K562 (cell line): ENCODE results near the gene PRR15L. TPM values are rescaled to one million over a fixed set of nuclear protein-coding genes. Genes with fewer than 3 reads are reported as not detected.

Experiments used
- BHLHE40 ChIP-seq: IDR thresholded peaks from 2 replicates; pipeline ENCODE4 v1.6.1; 2011; ENCODE audit warnings: low read length, improper control_type of control experiment
- DACH1 ChIP-seq: fragments of 450-650 bp; IDR thresholded peaks from 2 replicates; pipeline ENCODE4 v1.6.1; 2018; ENCODE audit not compliant: partially characterized antibody
- POLR2H ChIP-seq: IDR thresholded peaks from 2 replicates; pipeline ENCODE4 v1.6.1; 2016; ENCODE audit warnings: missing genetic modification characterization, low read depth, mild to moderate bottlenecking, control low read depth, missing compliant biosample characterization, moderate library complexity
- RBM14 ChIP-seq: fragments of 200-400 bp; formaldehyde crosslinking; IDR thresholded peaks from 2 replicates; pipeline ENCODE4 v1.6.1; 2018; ENCODE audit warnings: low read depth, mild to moderate bottlenecking, low read length, moderate library complexity, borderline replicate concordance; ENCODE audit not compliant: insufficient read depth
- TGIF2 ChIP-seq: sonication (generic); formaldehyde crosslinking; IDR thresholded peaks from 2 replicates; pipeline ENCODE4 v1.8.1; 2022; ENCODE audit warnings: mild to moderate bottlenecking, missing genetic modification reagents, moderate library complexity
- ZC3H4 ChIP-seq: sonication (generic); formaldehyde crosslinking; IDR thresholded peaks from 2 replicates; pipeline ENCODE4 v1.9.0; 2021; ENCODE audit warnings: missing genetic modification reagents, borderline replicate concordance
- ZNF77 ChIP-seq: fragments of 250-450 bp; sonication (Bioruptor Pico); IDR thresholded peaks from 2 replicates; pipeline ENCODE4 v1.5.0; 2020
- polyA plus RNA-seq, 8 experiments: library from polyadenylated mRNA; depleted of rRNA in 4 of 8; stranded (reverse) in 5 of 8; unstranded in 3 of 8; fragments of >200 nt; fragmentation: Nextera tagmentation in 2 of 8; fragmentation: Illumina TruSeq in 1 of 8; extraction: Ambion mirVana in 2 of 8; extraction: Trizol in 1 of 8; gene quantifications; 2 replicates each; pipeline versions ENCODE4 v1.2.1 to v1.2.3, GENCODE V29; 2011 to 2014; ENCODE audit warnings: inconsistent platforms in 1 of 8, missing spikeins in 1 of 8
- total RNA-seq, 7 experiments: library from RNA; depleted of rRNA in 6 of 7; stranded (reverse); fragments of >200 nt in 6 of 7; fragmentation: Illumina TruSeq in 2 of 7; extraction: Trizol in 2 of 7; gene quantifications; 2 replicates each; pipeline versions ENCODE4 v1.2.1 to v1.2.3, GENCODE V29; 2011 to 2021; ENCODE audit warnings: low replicate concordance in 1 of 7
- TF ChIP-seq, protein P1 (sequence below): sonication (generic); formaldehyde crosslinking; IDR thresholded peaks from 2 replicates; pipeline ENCODE4 v1.8.1; 2022; ENCODE audit warnings: missing genetic modification reagents
- TF ChIP-seq, protein P2 (sequence below), 3 experiments: fragments of 200-800 bp in 1 of 3; fragments of 250-450 bp in 1 of 3; fragments of 450-650 bp in 1 of 3; sonication (Bioruptor Pico) in 1 of 3; sonication (Bioruptor generic) in 1 of 3; formaldehyde crosslinking in 1 of 3; IDR thresholded peaks; 2 replicates each; pipeline versions ENCODE4 v1.6.1 to v1.8.0; 2016 to 2022; ENCODE audit warnings: mild to moderate bottlenecking in 2 of 3, missing genetic modification characterization in 2 of 3, missing compliant biosample characterization in 1 of 3, moderate library complexity in 1 of 3

Gene PRR15L
- total and polyA plus RNA-seq, 9 of the 15 experiments (the other 6 are each of a cell fraction or from before 2014, with no cell fraction given) = 0.03 TPM; not detected in 8

DNA sequence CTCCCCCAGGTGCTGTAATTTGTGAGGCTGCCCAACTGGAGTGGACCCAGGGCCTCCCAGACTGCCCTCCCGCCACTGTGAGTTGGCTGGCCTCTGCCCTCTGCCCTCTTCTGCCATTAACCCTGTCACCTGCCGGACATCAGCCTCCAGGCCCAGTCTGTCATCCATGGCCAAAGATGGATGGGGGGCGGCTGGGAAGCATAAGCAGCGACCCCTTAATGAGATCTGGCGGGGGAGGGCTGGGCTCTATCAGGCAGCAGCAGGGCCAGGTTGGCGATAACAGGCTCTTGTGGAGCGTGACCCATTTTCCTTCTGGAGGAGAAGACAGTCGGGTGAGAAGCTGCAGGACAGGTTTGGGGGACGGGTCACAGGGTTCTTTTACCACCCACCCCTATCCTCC, 38.5 kb upstream of the PRR15L start (continued):
- peak; percentile 44; the same call in 1 of the 2 replicates for TF ChIP-seq BHLHE40
- no peak for TF ChIP-seq ZNF77 (CRISPR knock-in tag)
- TF ChIP-seq RBM14 = no peak
- TF ChIP-seq DACH1 = no peak
- TF ChIP-seq, protein P1, sequence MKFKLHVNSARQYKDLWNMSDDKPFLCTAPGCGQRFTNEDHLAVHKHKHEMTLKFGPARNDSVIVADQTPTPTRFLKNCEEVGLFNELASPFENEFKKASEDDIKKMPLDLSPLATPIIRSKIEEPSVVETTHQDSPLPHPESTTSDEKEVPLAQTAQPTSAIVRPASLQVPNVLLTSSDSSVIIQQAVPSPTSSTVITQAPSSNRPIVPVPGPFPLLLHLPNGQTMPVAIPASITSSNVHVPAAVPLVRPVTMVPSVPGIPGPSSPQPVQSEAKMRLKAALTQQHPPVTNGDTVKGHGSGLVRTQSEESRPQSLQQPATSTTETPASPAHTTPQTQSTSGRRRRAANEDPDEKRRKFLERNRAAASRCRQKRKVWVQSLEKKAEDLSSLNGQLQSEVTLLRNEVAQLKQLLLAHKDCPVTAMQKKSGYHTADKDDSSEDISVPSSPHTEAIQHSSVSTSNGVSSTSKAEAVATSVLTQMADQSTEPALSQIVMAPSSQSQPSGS = no peak
- no peak for TF ChIP-seq POLR2H (tag)
- TF ChIP-seq, protein P2, sequence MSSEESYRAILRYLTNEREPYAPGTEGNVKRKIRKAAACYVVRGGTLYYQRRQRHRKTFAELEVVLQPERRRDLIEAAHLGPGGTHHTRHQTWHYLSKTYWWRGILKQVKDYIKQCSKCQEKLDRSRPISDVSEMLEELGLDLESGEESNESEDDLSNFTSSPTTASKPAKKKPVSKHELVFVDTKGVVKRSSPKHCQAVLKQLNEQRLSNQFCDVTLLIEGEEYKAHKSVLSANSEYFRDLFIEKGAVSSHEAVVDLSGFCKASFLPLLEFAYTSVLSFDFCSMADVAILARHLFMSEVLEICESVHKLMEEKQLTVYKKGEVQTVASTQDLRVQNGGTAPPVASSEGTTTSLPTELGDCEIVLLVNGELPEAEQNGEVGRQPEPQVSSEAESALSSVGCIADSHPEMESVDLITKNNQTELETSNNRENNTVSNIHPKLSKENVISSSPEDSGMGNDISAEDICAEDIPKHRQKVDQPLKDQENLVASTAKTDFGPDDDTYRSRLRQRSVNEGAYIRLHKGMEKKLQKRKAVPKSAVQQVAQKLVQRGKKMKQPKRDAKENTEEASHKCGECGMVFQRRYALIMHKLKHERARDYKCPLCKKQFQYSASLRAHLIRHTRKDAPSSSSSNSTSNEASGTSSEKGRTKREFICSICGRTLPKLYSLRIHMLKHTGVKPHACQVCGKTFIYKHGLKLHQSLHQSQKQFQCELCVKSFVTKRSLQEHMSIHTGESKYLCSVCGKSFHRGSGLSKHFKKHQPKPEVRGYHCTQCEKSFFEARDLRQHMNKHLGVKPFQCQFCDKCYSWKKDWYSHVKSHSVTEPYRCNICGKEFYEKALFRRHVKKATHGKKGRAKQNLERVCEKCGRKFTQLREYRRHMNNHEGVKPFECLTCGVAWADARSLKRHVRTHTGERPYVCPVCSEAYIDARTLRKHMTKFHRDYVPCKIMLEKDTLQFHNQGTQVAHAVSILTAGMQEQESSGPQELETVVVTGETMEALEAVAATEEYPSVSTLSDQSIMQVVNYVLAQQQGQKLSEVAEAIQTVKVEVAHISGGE (CRISPR knock-in tag; IDR thresholded peaks at IDR 0.05) = no peak
- TF ChIP-seq TGIF2 (CRISPR knock-in tag) = no peak
- no peak for TF ChIP-seq ZC3H4
